BJ (cell line): ENCODE results near the gene CNGA4. TPM values are rescaled to one million over a fixed set of nuclear protein-coding genes. Genes with fewer than 3 reads are reported as not detected.

Experiments used
- CTCF ChIA-PET: fragments of 350-600 bp; formaldehyde crosslinking; extraction: SDS; loops from one replicate; lab custom pipeline; 2021; ENCODE audit warnings: antibody characterized with exemption, inconsistent platforms; lab: Yijun Ruan, JAX
- POLR2A ChIA-PET: fragments of 300-600 bp; sonication (Branson Sonifier 250); formaldehyde crosslinking; extraction: SDS; loops from one replicate; lab custom pipeline; 2021; ENCODE audit warnings: antibody characterized with exemption; lab: Charles Lee
- DNase-seq: peaks from one replicate; pipeline ENCODE4 v3.0.0-alpha.2; 2011; ENCODE audit warnings: low read depth
- H3K27me3 ChIP-seq: 2 replicates; pipeline ENCODE4 v1.6.0; 2011; ENCODE audit warnings: low read length; ENCODE audit not compliant: control insufficient read depth, insufficient read depth
- H3K36me3 ChIP-seq: 2 replicates; pipeline ENCODE4 v1.5.1; 2011; ENCODE audit warnings: low read length; ENCODE audit not compliant: control insufficient read depth, insufficient read depth
- H3K4me3 ChIP-seq: 2 replicates; pipeline ENCODE4 v1.5.1; 2011; ENCODE audit warnings: low read depth, mild to moderate bottlenecking, control low read depth, low read length
- CTCF ChIP-seq: IDR thresholded peaks from 2 replicates; pipeline ENCODE4 v1.5.1; 2011; ENCODE audit warnings: low read depth, mild to moderate bottlenecking, control low read depth, inconsistent platforms, low read length, moderate library complexity; ENCODE audit not compliant: insufficient read depth
- polyA plus RNA-seq: library from polyadenylated mRNA; depleted of rRNA; stranded (reverse); fragments of >200 nt; gene quantifications from 2 replicates; pipeline ENCODE4 v1.2.3, GENCODE V29; 2011

The CNGA4 gene
- polyA plus RNA-seq, 1 experiment, result 0.11 TPM

- H3K4me3 ChIP-seq, result no peak overlapping the region
- ChIA-PET CTCF (interaction anchor here (0.6 to 10.0 kb wide), 7 partner anchors 30 to 119 kb away, joined by 3 to 138 read pairs (median 3); no protein-coding TSS in a partner anchor), POLR2A (no interaction called here)
- no peak for DNase-seq
- H3K36me3 ChIP-seq, result no peaks in the 10 kb centered on the region
- peaks cover 36% of the 10 kb centered on the region for H3K27me3 ChIP-seq
- TF ChIP-seq CTCF, result no peak
Measured at GRCh38 chr11:6258141-6258540, 19.3 kb downstream of the CNGA4 start.

GRCh38 chr11:6258571-6259081 is 19.7 kb downstream of the CNGA4 start:
- Histone ChIP-seq H3K36me3 (no peaks in the 10 kb centered on the region), H3K27me3 (peaks cover 36% of the 10 kb centered on the region), H3K4me3 (no peak overlapping the region)
- ChIA-PET POLR2A (no interaction called here), CTCF (interaction anchor here (0.6 to 2.5 kb wide), 4 partner anchors 36 to 118 kb away, joined by 3 to 9 read pairs (median 4); no protein-coding TSS in a partner anchor)
- TF ChIP-seq CTCF, result no peak
- DNase-seq, result no peak

GRCh38 chr11:6260207-6260726 is 21.4 kb downstream of the CNGA4 start:
- Histone ChIP-seq H3K36me3 (no peaks in the 10 kb centered on the region), H3K27me3 (peaks cover 38% of the 10 kb centered on the region), H3K4me3 (no peak overlapping the region)
- TF ChIP-seq CTCF, result no peak
- DNase-seq, result no peak
- CTCF ChIA-PET, result interaction anchor here (0.7 to 3.4 kb wide), 6 partner anchors 9 to 103 kb away, joined by 3 to 13 read pairs (median 4); no protein-coding TSS in a partner anchor
- POLR2A ChIA-PET, result no interaction called here

GRCh38 chr11:6263662-6264061 is 24.8 kb downstream of the CNGA4 start:
- no peaks in the 10 kb centered on the region for H3K36me3 ChIP-seq
- no peak overlapping the region for H3K4me3 ChIP-seq
- no peak for TF ChIP-seq CTCF
- ChIA-PET CTCF (interaction anchor here (3.4 kb wide), 1 partner anchor 90 kb away, joined by 13 read pairs; no protein-coding TSS in a partner anchor), POLR2A (no interaction called here)
- peaks cover 23% of the 10 kb centered on the region for H3K27me3 ChIP-seq
- no peak for DNase-seq

- no peaks in the 10 kb centered on the region for H3K36me3 ChIP-seq
- TF ChIP-seq CTCF, result no peak
- no peak overlapping the region for H3K4me3 ChIP-seq
- DNase-seq, result no peak
- peaks cover 3% of the 10 kb centered on the region for H3K27me3 ChIP-seq
- POLR2A ChIA-PET, result no interaction called here
- CTCF ChIA-PET, result interaction anchor here (0.7 to 3.5 kb wide), 5 partner anchors 9 to 97 kb away, joined by 3 to 14 read pairs (median 4); no protein-coding TSS in a partner anchor
Measured at GRCh38 chr11:6268820-6269219, 29.9 kb downstream of the CNGA4 start.
